Natural killer cell (primary cell): ENCODE measurements around the gene EYS. TPM values are rescaled to one million over a fixed set of nuclear protein-coding genes. Genes with fewer than 3 reads are reported as not detected.

Experiments
- ATAC-seq, 3 donors: fragments of 150-1000 bp in 2 of 3; fragments of 200-7000 bp in 1 of 3; cut with Tn5 transposase; 1 replicate in 1 of 3; 2 replicates in 2 of 3; pipeline ENCODE4 v1.10.0; 2021; ENCODE audit warnings: mild to moderate bottlenecking in 2 of 3, moderate library complexity in 2 of 3
- DNase-seq, 2 donors: peaks; one replicate each; pipeline versions ENCODE4 v3.0.0 to v3.0.0-alpha.2; 2013 to 2021; ENCODE audit warnings: mixed read lengths in 1 of 2
- H3K27ac ChIP-seq: one replicate; pipeline ENCODE4 v1.5.1; 2013; ENCODE audit warnings: mild to moderate bottlenecking, low read length
- H3K27me3 ChIP-seq: one replicate; pipeline ENCODE4 v1.6.1; 2013; ENCODE audit warnings: low read length; ENCODE audit not compliant: control insufficient read depth, insufficient read depth
- H3K36me3 ChIP-seq: one replicate; pipeline ENCODE4 v1.6.1; 2013; ENCODE audit warnings: low read length; ENCODE audit not compliant: control insufficient read depth, insufficient read depth
- H3K4me1 ChIP-seq: one replicate; pipeline ENCODE4 v1.6.1; 2013; ENCODE audit warnings: low read length; ENCODE audit not compliant: control insufficient read depth, insufficient read depth
- H3K4me3 ChIP-seq: one replicate; pipeline ENCODE4 v1.5.1; 2013; ENCODE audit warnings: low read length
- H3K9me3 ChIP-seq: one replicate; pipeline ENCODE4 v1.6.1; 2013; ENCODE audit warnings: low read length; ENCODE audit not compliant: control insufficient read depth, insufficient read depth
- H3K27ac Mint-ChIP-seq, 2 donors: one replicate each; pipeline ENCODE4 v1.8.0; 2022; ENCODE audit warnings: mild to moderate bottlenecking in 2 of 2, mixed read lengths in 2 of 2, moderate library complexity in 1 of 2
- H3K27me3 Mint-ChIP-seq, 2 donors: one replicate each; pipeline ENCODE4 v1.8.0; 2022; ENCODE audit warnings: low read depth in 2 of 2, mixed read lengths in 2 of 2
- H3K36me3 Mint-ChIP-seq: one replicate; pipeline ENCODE4 v1.8.0; 2022; ENCODE audit warnings: mixed read lengths
- H3K4me1 Mint-ChIP-seq, 2 donors: one replicate each; pipeline ENCODE4 v1.8.0; 2022; ENCODE audit warnings: mixed read lengths in 2 of 2
- H3K4me3 Mint-ChIP-seq: one replicate; pipeline ENCODE4 v1.8.0; 2022; ENCODE audit warnings: mild to moderate bottlenecking, moderate library complexity, mixed read lengths
- H3K9me3 Mint-ChIP-seq, 2 donors: one replicate each; pipeline ENCODE4 v1.8.0; 2022; ENCODE audit warnings: mixed read lengths in 2 of 2
- CTCF ChIP-seq: fragments of 200-600 bp; IDR thresholded peaks from one replicate; pipeline ENCODE4 v1.8.0; 2022; ENCODE audit warnings: antibody characterized with exemption
- whole genome bisulfite sequencing: methylation state at CpG from one replicate; pipeline ENCODE4 v1.1.7; 2013; ENCODE audit warnings: missing lambda C conversion rate; ENCODE audit not compliant: insufficient coverage; 5-methylcytosine and 5-hydroxymethylcytosine counted together
- intact Hi-C: fragments of 100-400 bp; cut with micrococcal nuclease; formaldehyde crosslinking; loops from one replicate; pipeline ENCODE4 v1.14.2; 2022
- total RNA-seq, 4 donors: library from RNA; stranded (reverse); fragments of 120-200 nt in 1 of 4; gene quantifications; one replicate each; pipeline versions ENCODE4 v1.2.3 to v1.2.4, GENCODE V29; 2013 to 2022

EYS gene
- total RNA-seq, 3 donors from 2014 or later (not counting 1 experiment from before 2014, with no cell fraction given) = 0.55 TPM; not detected in 2

DNA sequence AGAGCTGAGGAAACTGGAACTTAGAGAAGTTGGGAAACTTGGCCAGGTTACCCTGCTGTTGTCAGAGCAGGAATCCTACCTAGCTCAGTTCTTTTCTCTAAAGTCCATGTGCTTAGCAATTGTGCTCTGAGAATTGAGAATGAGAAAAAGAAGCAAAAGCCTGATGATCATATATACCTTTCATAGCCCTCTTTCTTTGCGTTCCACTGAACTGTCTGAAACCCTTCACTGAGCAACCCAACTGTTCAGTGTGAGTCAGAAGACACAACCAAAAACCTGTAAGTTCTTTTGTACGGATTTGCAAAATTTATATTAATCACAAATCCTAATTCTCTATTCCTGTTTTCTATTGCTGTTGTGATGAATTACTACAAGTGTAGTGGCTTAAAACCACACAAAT, 1990.9 kb downstream of the EYS start:
- Histone ChIP-seq H3K27ac (no peak overlapping the region), H3K27me3 (no peaks in the 10 kb centered on the region), H3K4me1 (no peaks in the 10 kb centered on the region), H3K9me3 (no peaks in the 10 kb centered on the region), H3K4me3 (no peak overlapping the region), H3K36me3 (peaks cover 25% of the 10 kb centered on the region)
- TF ChIP-seq CTCF = no peak
- H3K4me1 Mint-ChIP-seq = peaks cover 0 to 6% of the 10 kb centered on the region in 2 donors
- ATAC-seq = no peak
- no peaks in the 10 kb centered on the region for H3K9me3 Mint-ChIP-seq
- WGBS = 100% methylated on average over 1 of the region's 2 CpGs
- intact Hi-C loops = no loop called here
- H3K27ac Mint-ChIP-seq = peak overlapping the region in 1 of 2 donors; percentile 40
- peaks cover 16% of the 10 kb centered on the region for H3K36me3 Mint-ChIP-seq
- no peak overlapping the region for H3K4me3 Mint-ChIP-seq
- H3K27me3 Mint-ChIP-seq = no peaks in the 10 kb centered on the region
- DNase-seq = no peak

DNA sequence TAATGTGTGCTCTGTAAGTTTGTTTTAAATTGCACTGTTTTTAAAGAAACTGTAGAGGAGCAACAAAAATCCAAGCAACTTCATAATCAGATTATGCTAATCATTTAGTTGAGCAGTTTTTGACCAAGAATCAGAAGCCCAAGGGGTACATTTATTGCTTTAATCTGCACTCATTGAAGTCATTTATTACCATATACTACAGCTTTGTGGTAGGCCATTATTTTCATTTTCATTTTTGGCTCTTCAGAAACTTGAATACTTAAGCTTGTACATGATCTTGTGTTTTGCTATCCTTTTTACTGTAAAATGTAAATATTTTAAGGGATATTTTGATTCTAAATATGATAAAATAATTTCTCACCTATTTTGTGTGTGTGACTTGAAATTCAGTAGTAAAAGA, 1992.9 kb downstream of the EYS start:
- ATAC-seq (no peak), DNase-seq (no peak)
- Mint-ChIP-seq H3K4me3 (no peak overlapping the region), H3K27me3 (no peaks in the 10 kb centered on the region), H3K27ac (no peak overlapping the region), H3K36me3 (peaks cover 16% of the 10 kb centered on the region), H3K4me1 (peaks cover 0 to 6% of the 10 kb centered on the region in 2 donors), H3K9me3 (no peaks in the 10 kb centered on the region)
- H3K4me3 ChIP-seq = no peak overlapping the region
- H3K27me3 ChIP-seq = no peaks in the 10 kb centered on the region
- H3K27ac ChIP-seq = no peak overlapping the region
- H3K4me1 ChIP-seq = no peaks in the 10 kb centered on the region
- intact Hi-C loops = no loop called here
- peaks cover 45% of the 10 kb centered on the region for H3K36me3 ChIP-seq
- no peak for TF ChIP-seq CTCF
- H3K9me3 ChIP-seq = no peaks in the 10 kb centered on the region

DNA sequence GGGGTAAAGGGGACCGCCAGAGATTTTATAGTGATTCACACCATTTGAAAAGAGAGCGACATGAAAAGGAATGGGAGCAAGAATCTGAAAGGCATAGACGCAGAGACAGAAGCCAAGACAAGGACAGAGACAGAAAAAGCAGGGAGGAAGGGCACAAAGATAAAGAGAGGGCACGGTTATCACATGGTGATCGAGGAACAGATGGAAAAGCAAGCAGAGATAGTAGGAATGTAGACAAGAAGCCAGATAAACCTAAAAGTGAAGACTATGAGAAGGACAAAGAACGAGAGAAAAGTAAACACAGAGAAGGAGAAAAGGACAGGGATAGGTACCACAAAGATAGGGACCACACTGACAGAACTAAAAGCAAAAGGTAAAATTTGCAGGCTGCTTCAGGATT, 1993.7 kb downstream of the EYS start:
- Mint-ChIP-seq H3K4me3 (no peak overlapping the region), H3K4me1 (peaks cover 0 to 6% of the 10 kb centered on the region in 2 donors), H3K27me3 (no peaks in the 10 kb centered on the region), H3K9me3 (no peaks in the 10 kb centered on the region), H3K36me3 (peaks cover 16% of the 10 kb centered on the region), H3K27ac (no peak overlapping the region)
- DNase-seq (no peak), ATAC-seq (no peak)
- H3K36me3 ChIP-seq = peaks cover 46% of the 10 kb centered on the region
- intact Hi-C loops = no loop called here
- no peak overlapping the region for H3K4me3 ChIP-seq
- no peak overlapping the region for H3K27ac ChIP-seq
- no peaks in the 10 kb centered on the region for H3K4me1 ChIP-seq
- no peak for TF ChIP-seq CTCF
- H3K9me3 ChIP-seq = no peaks in the 10 kb centered on the region
- 98% methylated on average over 6 of the region's 6 CpGs for WGBS
- no peaks in the 10 kb centered on the region for H3K27me3 ChIP-seq

DNA sequence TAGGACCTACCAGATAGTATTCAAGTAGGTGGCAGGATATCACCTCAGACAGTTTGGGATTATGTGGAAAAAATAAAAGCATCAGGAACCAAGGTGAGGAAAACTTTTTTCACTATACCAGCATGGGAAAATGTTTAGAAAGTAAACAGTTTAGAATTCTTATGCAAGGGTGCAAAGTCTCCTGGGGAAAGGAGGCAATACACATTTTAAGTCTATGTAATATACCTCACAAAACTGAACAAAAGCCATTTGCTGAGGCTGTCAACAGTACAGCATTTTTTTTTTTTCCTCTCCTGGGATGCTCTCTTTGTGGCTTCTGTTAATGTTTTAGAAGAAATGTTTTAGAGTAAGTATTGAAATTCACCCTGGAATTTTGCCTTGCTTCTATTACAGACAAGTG, 1997.9 kb downstream of the EYS start:
- H3K27ac ChIP-seq = no peak overlapping the region
- intact Hi-C loops = no loop called here
- Mint-ChIP-seq H3K4me3 (no peak overlapping the region), H3K27me3 (no peaks in the 10 kb centered on the region), H3K4me1 (peaks cover 17 to 21% of the 10 kb centered on the region in 2 donors), H3K9me3 (no peaks in the 10 kb centered on the region), H3K36me3 (peaks cover 25% of the 10 kb centered on the region), H3K27ac (peak overlapping the region in 1 of 2 donors; percentile 58)
- no peak for ATAC-seq
- no peaks in the 10 kb centered on the region for H3K27me3 ChIP-seq
- no peaks in the 10 kb centered on the region for H3K9me3 ChIP-seq
- H3K4me1 ChIP-seq = no peaks in the 10 kb centered on the region
- DNase-seq = no peak
- no peak overlapping the region for H3K4me3 ChIP-seq
- peaks cover 74% of the 10 kb centered on the region for H3K36me3 ChIP-seq
- no peak for TF ChIP-seq CTCF
